ENCODE data around the gene BGN. TPM values are rescaled to one million over a fixed set of nuclear protein-coding genes. Genes with fewer than 3 reads are reported as not detected.

Gene BGN
- total RNA-seq, 1 experiment from 2014 or later: not detected

DNA sequence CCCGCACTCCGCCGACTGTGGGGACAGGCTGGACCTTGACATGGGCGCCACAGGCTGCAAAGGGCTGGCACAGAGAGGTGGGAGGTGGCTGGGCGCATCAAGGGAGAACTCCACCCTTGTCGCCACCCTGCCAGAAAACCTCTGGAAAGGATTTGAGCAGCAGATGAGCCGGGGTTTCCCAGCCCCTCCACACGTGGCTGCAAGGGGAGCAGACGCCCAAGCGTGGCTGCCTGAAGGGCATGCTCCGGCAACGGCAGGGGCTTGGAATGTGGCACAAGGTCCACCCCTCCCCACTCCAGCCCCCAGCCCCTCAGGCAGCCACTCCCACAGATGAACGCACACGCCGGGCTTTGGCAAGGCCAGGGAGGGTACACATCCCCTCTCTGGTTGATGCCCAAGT lies 4.6 kb downstream of the BGN start:
- in situ Hi-C loops (cut with HindIII; ENCODE audit: low sequenced_read_pairs): no loop called here
- DNase-seq (ENCODE audit: low spot score): no peak

DNA sequence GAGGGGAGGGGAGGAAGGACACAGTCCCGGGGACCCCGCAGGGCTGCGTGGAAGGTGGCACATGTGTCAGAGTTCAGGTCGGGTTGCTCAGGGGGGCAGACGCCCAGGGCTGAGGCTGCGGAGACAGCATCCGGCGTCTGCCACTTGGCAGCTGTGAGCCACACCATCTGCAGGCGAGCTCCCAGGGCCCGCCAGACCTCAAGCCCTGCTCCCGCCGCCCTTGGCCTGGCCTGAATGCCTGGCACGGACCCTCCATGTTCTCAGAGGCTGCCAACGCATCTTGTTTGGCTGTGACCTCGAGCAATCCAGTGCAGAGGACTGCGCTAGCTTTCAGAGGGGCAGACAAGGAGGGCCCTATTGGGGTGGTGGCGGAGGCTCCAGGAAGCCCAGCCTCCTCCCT lies 5.1 kb downstream of the BGN start:
- in situ Hi-C loops (cut with HindIII; ENCODE audit: low sequenced_read_pairs): no loop called here

DNA sequence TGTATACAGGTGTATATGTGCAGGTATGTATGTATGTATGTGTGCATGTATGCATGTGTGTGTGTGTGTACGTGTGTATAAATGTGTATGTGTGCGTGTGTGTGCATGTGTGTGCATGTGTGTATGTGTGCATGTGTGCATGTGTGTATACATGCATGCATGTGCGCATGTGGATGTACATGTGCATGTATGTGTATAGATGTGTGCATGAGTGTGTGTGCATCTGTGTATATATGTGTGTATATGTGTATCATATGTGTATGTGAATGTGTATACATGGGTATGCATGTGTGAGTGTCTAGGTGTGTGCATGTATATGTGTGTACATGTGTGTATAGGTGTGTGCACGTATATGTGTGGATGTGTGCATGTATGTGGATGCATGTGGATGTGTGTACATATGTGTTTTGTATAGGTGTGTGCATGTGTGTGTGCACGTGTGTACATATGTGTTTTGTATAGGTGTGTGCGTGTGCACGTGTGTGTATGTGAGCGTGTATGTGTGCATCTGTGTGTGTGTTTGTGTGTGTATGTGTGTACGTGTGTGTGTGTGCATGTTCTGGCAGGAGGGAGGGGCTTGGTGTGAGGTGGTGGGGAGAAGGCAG lies 6.0 kb downstream of the BGN start:
- in situ Hi-C loops (cut with HindIII; ENCODE audit: low sequenced_read_pairs): no loop called here
- no peak for DNase-seq (ENCODE audit: low spot score)

More for the DNA sequence above, 5.1 kb downstream of the BGN start:
- peak; percentile 75 for DNase-seq (ENCODE audit: low spot score)

DNA sequence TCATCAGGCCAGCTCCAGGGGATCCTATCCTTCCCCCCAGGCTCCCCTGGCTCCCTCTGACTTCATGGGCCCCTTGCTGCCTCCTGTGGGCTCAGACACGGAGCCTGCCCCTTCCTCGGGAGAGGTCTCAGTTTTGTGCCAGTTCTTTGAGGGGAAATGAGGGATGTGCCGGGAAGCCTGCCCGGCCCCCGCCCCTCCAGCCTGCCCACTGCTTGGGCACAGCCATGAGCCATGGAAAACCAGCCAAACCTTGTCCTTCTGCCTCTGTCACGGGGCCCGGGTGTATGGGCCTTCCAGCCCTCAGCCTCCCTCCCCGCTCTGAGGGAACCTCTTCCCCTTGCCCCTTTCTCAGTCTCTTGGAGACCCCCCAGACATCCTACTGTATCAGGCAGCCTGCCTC lies 6.8 kb downstream of the BGN start:
- in situ Hi-C loops (cut with HindIII; ENCODE audit: low sequenced_read_pairs): no loop called here
- no peak for DNase-seq (ENCODE audit: low spot score)

DNA sequence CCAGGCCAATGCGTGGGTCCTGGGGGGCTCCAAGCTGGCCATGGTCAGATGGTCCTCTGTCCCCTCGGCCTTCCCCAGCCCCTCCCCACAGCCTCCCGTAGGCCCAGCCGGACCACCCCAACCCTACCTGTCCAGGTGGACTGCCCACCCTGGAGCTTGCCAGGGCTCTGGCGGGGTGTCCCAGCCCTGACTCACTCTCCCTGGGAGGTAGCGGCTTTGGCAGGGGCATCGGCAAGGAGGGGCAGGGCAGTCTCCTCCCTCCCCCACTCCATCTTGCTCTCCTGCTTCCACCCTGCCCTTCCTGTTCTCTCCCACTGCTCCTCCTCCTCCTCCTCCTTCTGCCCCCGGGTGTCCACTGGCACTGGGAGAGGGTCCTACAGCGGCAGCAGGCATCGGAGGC lies 7.4 kb downstream of the BGN start:
- in situ Hi-C loops (cut with HindIII; ENCODE audit: low sequenced_read_pairs): no loop called here
- DNase-seq (ENCODE audit: low spot score): no peak

DNA sequence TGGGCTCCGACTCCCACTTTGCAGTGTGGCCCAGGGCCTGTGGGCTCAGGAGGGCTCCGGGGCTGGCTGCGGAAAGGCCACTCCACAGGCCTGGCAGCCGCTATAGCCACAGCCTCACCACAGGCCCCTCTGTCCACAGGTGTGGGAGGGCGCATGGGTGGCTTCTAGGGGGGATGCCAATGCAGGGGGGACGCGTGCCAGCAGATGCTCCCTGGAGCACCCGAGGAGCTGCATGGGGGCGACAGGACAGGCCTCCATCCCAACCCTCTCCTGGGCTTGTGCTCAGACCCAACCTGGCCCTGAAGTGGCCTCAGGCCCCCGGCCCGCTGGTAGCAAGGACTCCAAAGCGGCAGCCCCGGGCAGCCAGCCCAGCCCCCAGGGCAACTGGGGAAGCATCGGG lies 8.0 kb downstream of the BGN start:
- in situ Hi-C loops (cut with HindIII; ENCODE audit: low sequenced_read_pairs): no loop called here

DNA sequence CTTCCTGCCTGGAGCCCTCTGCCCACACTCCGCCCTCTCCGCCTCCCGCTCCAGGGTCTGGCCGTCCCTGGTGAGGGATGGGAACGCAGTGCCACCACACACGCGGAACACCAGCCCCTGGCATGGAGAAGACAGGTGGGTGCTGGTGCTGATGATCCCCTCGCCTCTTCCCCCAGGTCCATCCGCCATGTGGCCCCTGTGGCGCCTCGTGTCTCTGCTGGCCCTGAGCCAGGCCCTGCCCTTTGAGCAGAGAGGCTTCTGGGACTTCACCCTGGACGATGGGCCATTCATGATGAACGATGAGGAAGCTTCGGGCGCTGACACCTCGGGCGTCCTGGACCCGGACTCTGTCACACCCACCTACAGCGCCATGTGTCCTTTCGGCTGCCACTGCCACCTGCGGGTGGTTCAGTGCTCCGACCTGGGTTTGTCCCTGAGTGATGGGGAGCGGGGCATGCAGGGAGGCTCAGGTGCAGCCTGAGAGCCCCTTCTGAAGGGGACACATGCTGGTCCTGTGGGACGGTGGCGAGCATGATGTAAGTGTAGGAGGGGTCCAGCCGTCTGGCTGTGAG lies 9.8 kb downstream of the BGN start:
- in situ Hi-C loops (cut with HindIII; ENCODE audit: low sequenced_read_pairs): no loop called here
- no peak for DNase-seq (ENCODE audit: low spot score)

More for the DNA sequence above, 8.0 kb downstream of the BGN start:
- DNase-seq (ENCODE audit: low spot score): no peak

DNA sequence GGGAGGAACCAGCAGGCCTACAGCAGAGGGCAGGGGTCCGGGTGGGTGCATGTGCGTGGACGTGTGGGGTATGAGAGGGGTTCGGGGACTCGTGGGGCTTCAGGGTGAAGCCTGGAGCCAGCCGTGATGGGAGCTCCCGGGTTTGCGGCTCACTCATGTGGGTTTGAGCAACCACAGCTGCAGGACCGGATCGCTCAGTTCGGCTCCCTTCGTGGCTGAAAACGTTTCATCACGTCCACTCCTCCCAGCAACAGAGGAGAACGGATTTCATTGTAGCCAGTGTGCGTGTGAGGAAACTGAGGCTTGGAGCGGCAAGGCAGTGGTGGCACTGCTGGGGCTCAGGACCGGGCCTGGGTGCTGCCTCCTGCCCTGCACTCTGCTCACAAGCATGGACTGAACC lies 10.6 kb downstream of the BGN start:
- DNase-seq (ENCODE audit: low spot score): no peak
- in situ Hi-C loops (cut with HindIII; ENCODE audit: low sequenced_read_pairs): no loop called here

DNA sequence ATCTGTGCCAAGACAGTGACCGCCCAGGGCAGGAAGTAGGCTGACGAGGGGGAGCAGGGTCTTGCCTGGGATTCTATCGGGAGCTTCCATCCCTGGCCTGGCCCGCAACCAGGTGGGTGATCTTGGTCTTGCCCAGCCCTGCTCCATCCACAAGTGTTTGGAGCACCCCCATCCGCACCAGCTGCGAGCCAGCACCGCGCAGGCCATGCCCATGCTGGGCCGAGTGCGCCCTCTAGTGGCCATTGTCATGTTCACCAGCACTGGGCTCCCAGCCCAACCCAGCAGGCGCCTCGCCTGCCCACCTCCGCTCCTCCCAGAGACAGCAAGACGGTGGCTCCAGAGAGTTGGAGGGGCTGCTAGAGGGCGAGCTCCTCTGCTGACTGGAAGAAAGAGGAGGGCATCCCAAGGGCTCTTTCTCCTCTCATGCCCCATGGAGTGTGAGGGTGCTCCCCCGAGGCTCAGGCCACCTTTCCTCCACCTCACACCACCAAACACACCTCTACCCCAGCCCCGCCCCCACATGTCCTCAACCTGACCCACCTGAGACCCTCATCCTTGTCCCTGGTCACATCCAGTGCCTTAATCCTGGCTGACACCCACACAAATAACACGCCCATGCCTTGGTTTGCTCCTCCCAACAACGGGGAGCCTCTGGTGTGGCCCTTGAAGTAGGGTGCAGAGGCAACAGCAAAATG lies 12.9 kb downstream of the BGN start:
- DNase-seq (ENCODE audit: low spot score): peak; percentile 75
- in situ Hi-C loops (cut with HindIII; ENCODE audit: low sequenced_read_pairs): no loop called here

DNA sequence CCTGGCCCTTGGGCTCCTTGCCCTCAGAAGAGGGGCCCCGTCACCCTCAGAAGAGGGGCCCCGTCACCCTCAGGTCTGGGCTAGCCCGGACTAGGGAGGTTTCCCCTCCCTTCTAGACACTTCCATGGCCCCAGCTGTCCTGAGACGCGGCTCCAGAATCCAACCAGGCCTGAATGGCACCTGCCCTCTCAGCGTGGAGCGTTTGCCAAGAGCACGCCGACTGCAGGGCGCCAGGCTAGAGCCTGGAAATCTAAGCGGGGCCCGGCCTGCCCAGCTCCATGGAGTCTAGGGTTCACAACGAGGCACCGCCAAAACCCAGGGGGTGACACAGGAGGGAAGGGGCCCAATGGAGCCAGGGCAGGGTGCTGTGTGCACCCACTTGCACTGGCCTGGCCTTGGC lies 14.8 kb downstream of the BGN start:
- peak; percentile 61 for DNase-seq (ENCODE audit: low spot score)
- in situ Hi-C loops (cut with HindIII; ENCODE audit: low sequenced_read_pairs): no loop called here

DNA sequence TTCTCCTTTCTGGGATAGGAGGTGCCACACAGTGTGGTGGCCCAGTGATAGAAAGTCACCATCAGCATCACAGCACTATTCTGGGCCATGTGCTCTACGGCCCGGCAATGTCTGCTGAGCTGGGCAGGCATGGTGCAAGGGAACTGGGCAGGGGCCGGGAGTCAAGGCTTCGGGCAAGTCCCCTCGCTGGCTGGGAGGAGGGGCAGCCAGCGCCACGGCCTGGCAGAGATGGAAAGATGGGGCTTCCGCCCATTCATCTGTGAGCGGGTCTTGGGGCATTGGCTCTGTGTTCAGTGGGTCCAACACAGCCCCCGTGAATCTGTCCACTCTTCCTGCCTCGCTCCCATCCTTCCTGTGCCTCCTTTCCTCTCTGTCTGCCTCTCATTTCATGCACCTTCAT lies 15.6 kb downstream of the BGN start:
- in situ Hi-C loops (cut with HindIII; ENCODE audit: low sequenced_read_pairs): no loop called here
- no peak for DNase-seq (ENCODE audit: low spot score)

DNA sequence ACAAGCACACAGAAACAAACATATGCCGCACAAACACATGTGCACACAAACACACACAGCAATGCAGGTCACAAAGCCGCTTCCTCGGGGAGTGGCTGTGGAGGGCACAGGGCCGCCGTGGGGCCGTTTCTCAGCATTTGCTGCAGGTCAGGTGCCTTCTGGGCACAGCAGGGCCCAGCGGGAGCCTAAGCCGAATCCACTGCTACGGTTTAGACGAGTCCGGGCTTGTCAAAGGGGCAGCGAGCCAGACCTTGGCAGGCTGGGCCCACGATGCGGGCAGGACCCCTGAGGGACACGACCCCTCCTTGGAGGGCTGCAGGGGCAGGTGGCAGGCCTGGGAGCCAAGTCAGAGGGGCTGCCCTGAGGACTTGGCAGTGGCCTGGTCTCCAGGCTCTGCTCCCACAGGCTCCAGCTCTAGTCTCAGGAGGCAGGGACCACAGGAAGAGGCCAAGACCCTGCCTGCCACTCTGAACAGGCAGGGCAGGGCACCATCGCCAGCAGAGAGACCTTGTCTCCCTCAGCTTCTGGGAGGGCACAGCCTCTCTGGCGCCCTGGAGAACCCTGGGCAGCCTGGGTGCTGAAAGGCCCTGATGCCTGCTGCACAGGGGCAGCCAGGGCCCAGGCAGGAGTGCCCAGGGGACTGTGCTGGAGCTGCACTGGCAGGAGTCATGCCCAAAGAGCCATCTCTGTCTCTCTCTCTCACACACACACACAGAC lies 17.2 kb downstream of the BGN start:
- DNase-seq (ENCODE audit: low spot score): no peak
- in situ Hi-C loops (cut with HindIII; ENCODE audit: low sequenced_read_pairs): no loop called here

DNA sequence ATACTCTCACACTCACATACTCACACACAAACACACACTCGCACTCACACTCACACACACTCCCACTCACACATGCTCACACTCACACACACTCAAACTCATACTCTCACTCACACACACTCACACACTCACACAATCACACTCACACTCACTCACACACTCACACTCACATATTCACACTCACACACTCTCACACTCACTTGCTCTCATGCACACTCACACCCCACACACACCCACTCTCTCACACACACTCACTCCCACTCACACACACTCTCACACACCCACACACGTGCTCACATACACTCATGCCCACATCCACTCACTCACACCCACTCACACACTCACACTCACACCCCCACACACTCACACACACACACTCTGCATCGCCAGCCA lies 17.7 kb downstream of the BGN start:
- DNase-seq (ENCODE audit: low spot score): no peak
- in situ Hi-C loops (cut with HindIII; ENCODE audit: low sequenced_read_pairs): no loop called here

DNA sequence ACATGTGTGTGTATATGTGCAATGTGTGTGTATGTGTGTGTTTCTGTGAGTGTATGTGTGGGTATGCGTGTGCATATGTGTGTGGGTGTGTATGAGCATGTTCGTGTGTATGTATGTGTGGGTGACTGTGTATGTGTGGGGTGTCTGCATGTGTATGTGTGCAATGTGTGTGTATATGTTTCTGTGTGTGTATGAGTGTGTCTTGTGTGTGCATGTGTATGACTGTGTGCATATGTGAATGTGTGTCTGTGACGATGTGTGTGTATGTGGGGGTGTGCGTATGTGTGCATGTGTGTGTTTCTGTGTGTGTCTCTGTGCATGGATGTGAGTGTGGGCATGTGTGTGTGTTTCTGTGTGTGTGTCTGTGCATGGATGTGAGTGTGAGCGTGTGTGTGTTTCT lies 18.5 kb downstream of the BGN start:
- in situ Hi-C loops (cut with HindIII; ENCODE audit: low sequenced_read_pairs): no loop called here
- DNase-seq (ENCODE audit: low spot score): no peak

DNA sequence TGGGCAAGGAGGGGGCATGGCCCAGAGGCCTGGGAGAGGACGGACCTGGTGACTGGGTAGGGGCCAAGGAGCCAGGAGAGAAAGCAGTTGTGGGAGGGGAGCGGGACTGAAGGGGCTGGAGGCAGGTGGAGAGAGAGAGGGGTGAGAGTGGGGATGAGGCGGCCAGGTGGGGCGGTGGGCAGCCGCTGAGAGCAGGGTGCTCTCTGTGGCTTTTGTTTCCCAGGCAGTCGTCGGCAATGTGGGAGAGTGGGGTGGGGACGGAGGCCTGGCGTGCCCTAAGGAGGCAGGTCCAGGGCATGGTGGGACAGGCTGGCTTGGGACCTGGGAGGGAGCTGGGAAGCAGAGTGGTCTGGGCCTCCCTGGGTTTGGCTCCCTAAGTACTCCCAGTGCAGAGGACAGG lies 19.5 kb downstream of the BGN start:
- in situ Hi-C loops (cut with HindIII; ENCODE audit: low sequenced_read_pairs): no loop called here
- no peak for DNase-seq (ENCODE audit: low spot score)

DNA sequence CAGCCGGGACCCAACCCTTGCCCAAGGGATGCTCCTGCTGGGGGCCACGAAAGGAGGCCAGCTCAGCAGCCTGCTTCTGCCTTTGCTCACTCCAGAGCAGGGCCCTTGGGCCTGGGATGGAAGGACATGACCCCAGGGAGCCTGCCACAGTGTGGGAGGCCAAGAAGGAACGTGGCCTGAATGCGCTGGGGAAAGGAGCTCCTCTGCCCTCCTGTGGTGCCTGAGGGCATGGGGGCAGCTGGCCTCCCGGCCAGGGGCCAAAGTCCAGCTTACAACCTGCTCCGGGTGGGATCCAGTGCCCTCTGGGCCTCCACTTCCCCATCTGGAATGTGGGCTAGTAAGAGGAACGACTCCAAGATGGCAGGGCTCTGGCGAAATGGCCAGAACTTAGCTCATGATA lies 20.7 kb downstream of the BGN start:
- DNase-seq (ENCODE audit: low spot score): no peak
- in situ Hi-C loops (cut with HindIII; ENCODE audit: low sequenced_read_pairs): no loop called here

DNA sequence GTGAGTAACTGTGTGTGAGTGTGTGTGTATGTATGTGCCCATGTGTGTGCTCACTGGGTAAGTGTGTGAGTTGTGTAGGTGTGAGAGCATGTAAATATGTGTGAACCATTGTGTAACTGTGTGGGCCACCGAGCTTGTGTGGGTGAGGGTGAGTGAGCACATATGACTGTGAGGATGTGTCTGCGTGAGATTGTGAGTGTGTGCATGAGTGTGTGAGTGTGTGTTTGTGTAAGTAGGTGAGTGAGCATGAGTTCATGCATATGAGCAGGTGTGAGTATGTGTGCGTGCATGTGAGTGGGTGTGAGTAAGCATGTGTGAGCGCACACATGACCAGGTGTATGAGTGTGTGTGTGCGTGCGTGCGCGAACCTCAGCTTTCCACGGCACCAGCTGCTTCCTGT lies 21.3 kb downstream of the BGN start:
- in situ Hi-C loops (cut with HindIII; ENCODE audit: low sequenced_read_pairs): no loop called here
- DNase-seq (ENCODE audit: low spot score): no peak

DNA sequence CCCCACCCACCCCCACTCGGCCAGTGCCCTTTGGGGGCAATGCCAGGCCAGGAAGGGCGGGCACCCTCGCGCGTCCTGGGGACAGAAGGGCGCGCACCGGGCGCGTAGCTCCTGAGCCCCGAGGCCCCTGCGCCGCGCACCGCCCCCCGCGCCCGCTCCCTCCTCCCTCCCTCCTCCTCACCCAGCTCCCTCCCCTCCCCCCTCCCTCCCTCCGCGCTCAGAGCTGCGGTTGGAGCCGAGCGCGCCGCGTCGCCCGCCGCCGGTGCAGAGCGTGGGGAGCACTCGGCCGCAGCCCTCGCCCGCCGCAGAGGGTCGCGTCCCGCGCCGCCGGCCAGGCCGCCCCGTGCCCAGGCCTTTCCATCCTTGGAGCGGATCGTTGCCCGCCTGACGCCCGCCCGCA lies 22.6 kb downstream of the BGN start, which contains the start of gene ATP2B3:
Gene ATP2B3 (plus strand): TSS at position 220 of the 400 bp plus-strand sequence. CDS start 18,606 bp downstream, outside the sequence.
- in situ Hi-C loops (cut with HindIII; ENCODE audit: low sequenced_read_pairs): no loop called here
- no peak for DNase-seq (ENCODE audit: low spot score)

DNA sequence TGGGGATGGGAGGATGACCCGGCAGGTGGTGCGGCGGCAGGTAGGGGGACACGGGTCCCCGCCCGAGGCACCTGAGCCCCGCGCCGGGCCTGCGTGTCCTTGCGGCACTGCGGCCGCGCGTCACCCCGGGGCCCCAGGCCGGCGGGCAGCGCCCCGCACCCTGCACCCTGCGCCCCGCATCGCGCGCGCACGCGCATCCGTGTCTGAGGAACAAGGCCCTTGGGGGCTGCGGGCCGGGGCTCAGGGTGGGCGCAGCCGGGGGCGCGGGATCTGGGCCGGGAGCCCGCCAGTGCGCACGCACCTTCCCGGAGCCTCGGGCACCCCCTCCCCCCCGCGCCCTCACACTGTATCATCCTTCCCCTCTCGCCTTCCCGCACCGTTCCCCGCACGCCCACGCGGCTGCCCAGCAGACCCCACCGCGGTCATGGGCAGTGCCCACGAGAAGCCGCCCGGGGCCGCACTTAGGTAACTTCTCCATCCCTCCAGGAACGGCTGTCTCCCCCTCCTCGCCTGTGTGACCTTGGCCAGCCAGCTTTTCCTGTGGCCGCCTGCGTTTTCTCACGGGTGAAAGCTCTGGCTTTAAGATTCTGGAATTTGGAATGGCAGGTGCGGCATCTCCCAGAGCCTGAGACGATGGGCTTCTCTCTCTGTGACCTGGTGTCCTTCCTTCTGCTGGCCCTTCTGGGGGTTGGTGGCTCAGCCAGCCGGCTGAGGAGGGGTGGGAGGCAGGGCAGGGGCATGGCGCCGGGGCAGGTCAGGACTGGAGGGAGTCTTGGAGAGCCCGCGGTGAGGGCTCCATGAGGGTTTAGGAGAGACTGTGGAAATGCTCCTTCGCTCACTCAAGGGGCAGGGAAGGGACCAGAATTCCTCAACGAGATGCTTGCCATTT lies 23.4 kb downstream of the BGN start:
- in situ Hi-C loops (cut with HindIII; ENCODE audit: low sequenced_read_pairs): no loop called here
- no peak for DNase-seq (ENCODE audit: low spot score)

All from G401 (cell line).